Natural killer cell (primary cell): ENCODE measurements around the gene MTRF1L. TPM values are rescaled to one million over a fixed set of nuclear protein-coding genes. Genes with fewer than 3 reads are reported as not detected.

Experiments
- ATAC-seq, 3 donors: fragments of 150-1000 bp in 2 of 3; fragments of 200-7000 bp in 1 of 3; cut with Tn5 transposase; 1 replicate in 1 of 3; 2 replicates in 2 of 3; pipeline ENCODE4 v1.10.0; 2021; ENCODE audit warnings: mild to moderate bottlenecking in 2 of 3, moderate library complexity in 2 of 3
- DNase-seq, 2 donors: peaks; one replicate each; pipeline versions ENCODE4 v3.0.0 to v3.0.0-alpha.2; 2013 to 2021; ENCODE audit warnings: mixed read lengths in 1 of 2
- H3K27ac ChIP-seq: one replicate; pipeline ENCODE4 v1.5.1; 2013; ENCODE audit warnings: mild to moderate bottlenecking, low read length
- H3K27me3 ChIP-seq: one replicate; pipeline ENCODE4 v1.6.1; 2013; ENCODE audit warnings: low read length; ENCODE audit not compliant: control insufficient read depth, insufficient read depth
- H3K36me3 ChIP-seq: one replicate; pipeline ENCODE4 v1.6.1; 2013; ENCODE audit warnings: low read length; ENCODE audit not compliant: control insufficient read depth, insufficient read depth
- H3K4me1 ChIP-seq: one replicate; pipeline ENCODE4 v1.6.1; 2013; ENCODE audit warnings: low read length; ENCODE audit not compliant: control insufficient read depth, insufficient read depth
- H3K4me3 ChIP-seq: one replicate; pipeline ENCODE4 v1.5.1; 2013; ENCODE audit warnings: low read length
- H3K9me3 ChIP-seq: one replicate; pipeline ENCODE4 v1.6.1; 2013; ENCODE audit warnings: low read length; ENCODE audit not compliant: control insufficient read depth, insufficient read depth
- H3K27ac Mint-ChIP-seq, 2 donors: one replicate each; pipeline ENCODE4 v1.8.0; 2022; ENCODE audit warnings: mild to moderate bottlenecking in 2 of 2, mixed read lengths in 2 of 2, moderate library complexity in 1 of 2
- H3K27me3 Mint-ChIP-seq, 2 donors: one replicate each; pipeline ENCODE4 v1.8.0; 2022; ENCODE audit warnings: low read depth in 2 of 2, mixed read lengths in 2 of 2
- H3K36me3 Mint-ChIP-seq: one replicate; pipeline ENCODE4 v1.8.0; 2022; ENCODE audit warnings: mixed read lengths
- H3K4me1 Mint-ChIP-seq, 2 donors: one replicate each; pipeline ENCODE4 v1.8.0; 2022; ENCODE audit warnings: mixed read lengths in 2 of 2
- H3K4me3 Mint-ChIP-seq: one replicate; pipeline ENCODE4 v1.8.0; 2022; ENCODE audit warnings: mild to moderate bottlenecking, moderate library complexity, mixed read lengths
- H3K9me3 Mint-ChIP-seq, 2 donors: one replicate each; pipeline ENCODE4 v1.8.0; 2022; ENCODE audit warnings: mixed read lengths in 2 of 2
- CTCF ChIP-seq: fragments of 200-600 bp; IDR thresholded peaks from one replicate; pipeline ENCODE4 v1.8.0; 2022; ENCODE audit warnings: antibody characterized with exemption
- whole genome bisulfite sequencing: methylation state at CpG from one replicate; pipeline ENCODE4 v1.1.7; 2013; ENCODE audit warnings: missing lambda C conversion rate; ENCODE audit not compliant: insufficient coverage; 5-methylcytosine and 5-hydroxymethylcytosine counted together
- intact Hi-C: fragments of 100-400 bp; cut with micrococcal nuclease; formaldehyde crosslinking; loops from one replicate; pipeline ENCODE4 v1.14.2; 2022
- total RNA-seq, 4 donors: library from RNA; stranded (reverse); fragments of 120-200 nt in 1 of 4; gene quantifications; one replicate each; pipeline versions ENCODE4 v1.2.3 to v1.2.4, GENCODE V29; 2013 to 2022

The MTRF1L gene
- total RNA-seq, 3 donors from 2014 or later (not counting 1 experiment from before 2014, with no cell fraction given), result 17.6 to 24.7 (median 21.6) TPM

DNA sequence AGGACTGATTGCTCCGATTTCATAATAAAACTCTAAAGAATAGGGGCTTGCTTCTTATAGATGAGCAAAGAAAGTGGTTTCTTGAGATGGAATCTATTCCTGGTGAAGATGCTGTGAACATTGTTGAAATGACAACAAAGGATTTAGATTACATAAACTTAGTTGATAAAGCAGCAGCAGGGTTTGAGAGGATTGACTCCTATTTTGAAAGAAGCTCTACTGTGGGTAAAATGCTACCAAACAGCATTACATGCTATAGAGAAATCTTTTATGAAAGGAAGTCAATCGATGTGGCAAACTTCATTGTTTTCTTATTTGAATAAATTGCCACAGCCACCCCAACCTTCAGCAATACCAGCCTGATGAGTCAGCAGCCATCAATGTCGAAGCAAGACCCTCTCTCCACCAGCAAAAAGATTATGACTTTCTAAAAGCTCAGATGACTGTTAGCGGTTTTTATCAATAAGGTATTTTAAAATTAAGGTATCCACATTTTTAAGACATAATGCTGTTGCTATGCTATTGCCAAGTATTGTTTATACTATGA, 12.7 kb upstream of the MTRF1L start:
- no peaks in the 10 kb centered on the region for H3K36me3 Mint-ChIP-seq
- DNase-seq, result no peak
- no peaks in the 10 kb centered on the region for H3K9me3 ChIP-seq
- H3K27ac ChIP-seq, result no peak overlapping the region
- peaks cover 0 to 3% of the 10 kb centered on the region in 2 donors for H3K27me3 Mint-ChIP-seq
- no peak overlapping the region for H3K27ac Mint-ChIP-seq
- H3K4me3 ChIP-seq, result no peak overlapping the region
- intact Hi-C loops, result no loop called here
- H3K27me3 ChIP-seq, result no peaks in the 10 kb centered on the region
- no peaks in the 10 kb centered on the region for H3K4me1 ChIP-seq
- no peak overlapping the region for H3K4me3 Mint-ChIP-seq
- no peak for ATAC-seq
- no peaks in the 10 kb centered on the region for H3K4me1 Mint-ChIP-seq
- no peak for TF ChIP-seq CTCF
- H3K36me3 ChIP-seq, result no peaks in the 10 kb centered on the region
- no peaks in the 10 kb centered on the region for H3K9me3 Mint-ChIP-seq
- 94% methylated on average over 1 of the region's 4 CpGs for WGBS

- no peak for DNase-seq
- Mint-ChIP-seq H3K27ac (no peak overlapping the region), H3K4me1 (no peaks in the 10 kb centered on the region), H3K36me3 (no peaks in the 10 kb centered on the region), H3K4me3 (no peak overlapping the region), H3K9me3 (no peaks in the 10 kb centered on the region), H3K27me3 (peaks cover 0 to 3% of the 10 kb centered on the region in 2 donors)
- Histone ChIP-seq H3K27me3 (no peaks in the 10 kb centered on the region), H3K36me3 (no peaks in the 10 kb centered on the region), H3K27ac (no peak overlapping the region), H3K4me3 (no peak overlapping the region), H3K9me3 (no peaks in the 10 kb centered on the region), H3K4me1 (no peaks in the 10 kb centered on the region)
- intact Hi-C loops, result no loop called here
- no peak for ATAC-seq
- TF ChIP-seq CTCF, result no peak
- 9% methylated on average over 1 of the region's 2 CpGs for WGBS
Measured at GRCh38 chr6:153013438-153013837, 10.9 kb upstream of the MTRF1L start.

DNA sequence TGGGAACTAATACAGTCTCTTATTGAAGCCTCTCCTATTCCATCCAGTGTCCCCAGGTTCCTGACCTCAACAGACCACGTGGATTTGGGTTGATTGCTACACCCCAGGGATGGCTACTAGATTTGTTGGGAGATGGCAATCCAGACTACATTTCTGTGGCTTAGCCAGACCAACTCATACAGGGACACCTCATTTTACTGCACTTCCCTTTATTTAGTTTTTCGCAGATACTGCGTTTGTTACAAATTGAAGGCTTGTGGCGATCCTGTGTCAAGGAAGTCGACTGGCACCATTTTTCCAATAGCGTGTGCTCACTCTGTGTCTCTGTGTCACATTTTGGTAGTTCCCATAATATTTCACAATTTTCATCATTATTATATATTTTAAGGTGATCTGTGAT, 10.3 kb upstream of the MTRF1L start:
- H3K4me3 ChIP-seq, result no peak overlapping the region
- DNase-seq (no peak), ATAC-seq (no peak)
- no peaks in the 10 kb centered on the region for H3K27me3 ChIP-seq
- Mint-ChIP-seq H3K36me3 (no peaks in the 10 kb centered on the region), H3K9me3 (no peaks in the 10 kb centered on the region), H3K27ac (no peak overlapping the region), H3K27me3 (peaks cover 0 to 3% of the 10 kb centered on the region in 2 donors), H3K4me1 (no peaks in the 10 kb centered on the region), H3K4me3 (no peak overlapping the region)
- TF ChIP-seq CTCF, result no peak
- WGBS, result 98% methylated on average over 6 of the region's 6 CpGs
- H3K36me3 ChIP-seq, result no peaks in the 10 kb centered on the region
- H3K9me3 ChIP-seq, result no peaks in the 10 kb centered on the region
- intact Hi-C loops, result no loop called here
- H3K4me1 ChIP-seq, result no peaks in the 10 kb centered on the region
- H3K27ac ChIP-seq, result no peak overlapping the region

DNA sequence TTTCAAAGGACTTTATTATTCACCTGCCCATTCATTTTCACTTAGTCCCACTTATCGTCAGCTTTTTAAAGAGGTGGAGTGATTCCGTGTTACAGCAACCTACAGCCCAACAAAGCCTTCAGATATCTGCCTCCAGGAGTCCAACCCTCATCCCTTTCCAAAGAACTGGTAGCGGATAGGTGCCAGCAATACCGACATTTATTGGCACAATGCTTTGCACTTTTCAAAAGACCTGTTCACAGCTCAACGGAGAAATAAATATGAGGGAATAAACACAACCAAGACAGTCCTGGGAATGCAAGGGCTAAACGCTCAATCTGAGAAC, 819 bp upstream of the MTRF1L start:
- peak overlapping the region; percentile 90 to 97 for H3K27ac Mint-ChIP-seq
- no peaks in the 10 kb centered on the region for H3K27me3 Mint-ChIP-seq
- intact Hi-C loops, result loop anchor here (2.0 kb wide), 2 partner anchors 21 kb away; partner anchors contain the start of gene FBXO5
- no peaks in the 10 kb centered on the region for H3K27me3 ChIP-seq
- DNase-seq (no peak), ATAC-seq (no peak)
- H3K36me3 ChIP-seq, result peaks cover 2% of the 10 kb centered on the region
- H3K9me3 ChIP-seq, result no peaks in the 10 kb centered on the region
- no peaks in the 10 kb centered on the region for H3K36me3 Mint-ChIP-seq
- no peak for TF ChIP-seq CTCF
- no peaks in the 10 kb centered on the region for H3K9me3 Mint-ChIP-seq
- H3K4me1 Mint-ChIP-seq, result peaks cover 42 to 43% of the 10 kb centered on the region in 2 donors
- H3K27ac ChIP-seq, result peak overlapping the region; percentile 86
- peak overlapping the region; percentile 98 for H3K4me3 Mint-ChIP-seq
- WGBS, result 3% methylated on average over 5 of the region's 6 CpGs
- peaks cover 18% of the 10 kb centered on the region for H3K4me1 ChIP-seq
- H3K4me3 ChIP-seq, result peak overlapping the region; percentile 92
